Astrocyte of the cerebellum (primary cell): ENCODE data around the gene SLC38A1.

Experiments
- DNase-seq: peaks from one replicate; pipeline ENCODE4 v3.0.0-alpha.2; 2011; ENCODE audit warnings: low read depth
- H3K4me3 ChIP-seq: 2 replicates; pipeline ENCODE4 v1.5.1; 2011; ENCODE audit warnings: mild to moderate bottlenecking, low read depth, low read length, moderate library complexity
- CTCF ChIP-seq: IDR thresholded peaks from 2 replicates; pipeline ENCODE4 v1.5.1; 2012; ENCODE audit warnings: low read length, low read depth, moderate library complexity, mild to moderate bottlenecking; ENCODE audit errors: missing control alignments
- in situ Hi-C: cut with HindIII; loops from 2 replicates; pipeline ENCODE4 v1.10.0; 2017; ENCODE audit warnings: low sequenced_read_pairs

The SLC38A1 gene

GRCh38 chr12:46133751-46134150, 135.1 kb downstream of the SLC38A1 start:
- H3K4me3 ChIP-seq = no peak overlapping the region
- DNase-seq = no peak
- in situ Hi-C loops = no loop called here
- no peak for TF ChIP-seq CTCF
